GM19372 (cell line): Measurements from ENCODE around the gene C16orf74.

Experiments
- ATAC-seq: cut with Tn5 transposase; IDR thresholded peaks from one replicate; pipeline ENCODE4 v1.9.1; 2021; ENCODE audit warnings: mild to moderate bottlenecking, low read depth, moderate library complexity; ENCODE audit not compliant: unreplicated experiment

The C16orf74 gene

GRCh38 chr16:85751698-85752501 is 1.0 kb upstream of the C16orf74 start:
- no peak for ATAC-seq

GRCh38 chr16:85750146-85750826 is 610 bp downstream of the C16orf74 start:
- ATAC-seq, result no peak

- ATAC-seq, result no peak
Observed at GRCh38 chr16:85749771-85750145, 1.1 kb downstream of the C16orf74 start.

- ATAC-seq, result no peak
Observed at GRCh38 chr16:85746460-85747215, 4.3 kb downstream of the C16orf74 start.

- ATAC-seq, result no peak
Observed at GRCh38 chr16:85738923-85739715, 11.8 kb downstream of the C16orf74 start.

GRCh38 chr16:85736921-85737320 is 14.0 kb downstream of the C16orf74 start:
- no peak for ATAC-seq

- no peak for ATAC-seq
Observed at GRCh38 chr16:85735946-85736345, 14.9 kb downstream of the C16orf74 start.

GRCh38 chr16:85735225-85735635 is 15.7 kb downstream of the C16orf74 start:
- ATAC-seq, result peak; percentile 84

GRCh38 chr16:85734311-85735017 is 16.4 kb downstream of the C16orf74 start:
- no peak for ATAC-seq

GRCh38 chr16:85733839-85734170 is 17.1 kb downstream of the C16orf74 start:
- no peak for ATAC-seq

- no peak for ATAC-seq
Observed at GRCh38 chr16:85733155-85733838, 17.6 kb downstream of the C16orf74 start.

- no peak for ATAC-seq
Observed at GRCh38 chr16:85731179-85731578, 19.7 kb downstream of the C16orf74 start.

- ATAC-seq, result no peak
Observed at GRCh38 chr16:85730186-85730465, 20.8 kb downstream of the C16orf74 start.

GRCh38 chr16:85729452-85730185 is 21.3 kb downstream of the C16orf74 start:
- no peak for ATAC-seq

GRCh38 chr16:85728879-85729278 is 22.0 kb downstream of the C16orf74 start:
- no peak for ATAC-seq

GRCh38 chr16:85724936-85725335 is 26.0 kb downstream of the C16orf74 start:
- ATAC-seq, result no peak

GRCh38 chr16:85724126-85724879 is 26.6 kb downstream of the C16orf74 start:
- no peak for ATAC-seq
